DMS153 (cell line): ENCODE data around the gene EIF4G3.
"Not testable (repeated sequence)": the region's sequence is repeated elsewhere in the genome, so short reads cannot be mapped to it uniquely, and the experiment has no call there.

ENCODE experiments used
- DNase-seq: peaks from one replicate; lab custom pipeline; 2025; lab: John Stamatoyannopoulos, UW

The EIF4G3 gene

GRCh38 chr1:21100481-21100921 lies 76.2 kb downstream of the EIF4G3 start:
- no peak for DNase-seq

- no peak for DNase-seq
Observed at GRCh38 chr1:21099869-21100131, 76.9 kb downstream of the EIF4G3 start.

GRCh38 chr1:21099034-21099868 lies 77.4 kb downstream of the EIF4G3 start:
- DNase-seq = no peak

GRCh38 chr1:21098186-21098915 lies 78.3 kb downstream of the EIF4G3 start:
- DNase-seq = no peak

GRCh38 chr1:21097729-21098128 lies 79.0 kb downstream of the EIF4G3 start:
- DNase-seq = no peak

- DNase-seq = no peak
Observed at GRCh38 chr1:21095976-21096375, 80.7 kb downstream of the EIF4G3 start.

- not testable (repeated sequence) for DNase-seq
Observed at GRCh38 chr1:21094282-21094681, 82.4 kb downstream of the EIF4G3 start.

GRCh38 chr1:21093271-21093958 lies 83.3 kb downstream of the EIF4G3 start:
- DNase-seq = not testable (repeated sequence)

- DNase-seq = not testable (repeated sequence)
Observed at GRCh38 chr1:21092545-21092944, 84.2 kb downstream of the EIF4G3 start.

- DNase-seq = not testable (repeated sequence)
Observed at GRCh38 chr1:21091053-21091690, 85.5 kb downstream of the EIF4G3 start.

- DNase-seq = no peak
Observed at GRCh38 chr1:21090463-21090862, 86.2 kb downstream of the EIF4G3 start.

GRCh38 chr1:21089731-21090130 lies 87.0 kb downstream of the EIF4G3 start:
- DNase-seq = no peak

- DNase-seq = no peak
Observed at GRCh38 chr1:21089299-21089698, 87.4 kb downstream of the EIF4G3 start.

GRCh38 chr1:21084111-21084810 lies 92.4 kb downstream of the EIF4G3 start:
- no peak for DNase-seq

GRCh38 chr1:21082073-21082472 lies 94.6 kb downstream of the EIF4G3 start:
- DNase-seq = no peak

GRCh38 chr1:21077085-21077484 lies 99.6 kb downstream of the EIF4G3 start:
- DNase-seq = no peak

- no peak for DNase-seq
Observed at GRCh38 chr1:21072721-21073120, 104.0 kb downstream of the EIF4G3 start.

- no peak for DNase-seq
Observed at GRCh38 chr1:21069549-21069948, 107.1 kb downstream of the EIF4G3 start.

GRCh38 chr1:21068937-21069336 lies 107.8 kb downstream of the EIF4G3 start:
- no peak for DNase-seq

- no peak for DNase-seq
Observed at GRCh38 chr1:21067551-21068227, 109.0 kb downstream of the EIF4G3 start.

- DNase-seq = no peak
Observed at GRCh38 chr1:21066356-21067012, 110.2 kb downstream of the EIF4G3 start.
